DOHH2 (cell line): ENCODE data around the gene CDH12.

Source experiments
- CTCF ChIP-seq: fragments of 200-600 bp; sonication (generic); IDR thresholded peaks from one replicate; pipeline ENCODE4 v1.5.1; 2014; ENCODE audit warnings: antibody characterized with exemption, mild to moderate bottlenecking, low read depth, low read length; ENCODE audit not compliant: poor library complexity, severe bottlenecking
- EZH2phosphoT487 ChIP-seq: fragments of 200-600 bp; sonication (generic); IDR thresholded peaks from 2 replicates; pipeline ENCODE4 v1.6.1; 2017; ENCODE audit warnings: borderline replicate concordance, mild to moderate bottlenecking, antibody characterized with exemption, low read length, moderate library complexity, mixed read lengths

GRCh38 chr5:21858441-21858840 is 994.7 kb downstream of the CDH12 start:
- TF ChIP-seq CTCF (no peak), EZH2phosphoT487 (no peak)
